Medulla oblongata (tissue), 1 donor: ENCODE data around the gene SEC61G.

ENCODE experiments used
- DNase-seq: peaks from one replicate; pipeline ENCODE4 v3.0.0-alpha.2; 2015; ENCODE audit errors: extremely low spot score

Gene SEC61G

DNA sequence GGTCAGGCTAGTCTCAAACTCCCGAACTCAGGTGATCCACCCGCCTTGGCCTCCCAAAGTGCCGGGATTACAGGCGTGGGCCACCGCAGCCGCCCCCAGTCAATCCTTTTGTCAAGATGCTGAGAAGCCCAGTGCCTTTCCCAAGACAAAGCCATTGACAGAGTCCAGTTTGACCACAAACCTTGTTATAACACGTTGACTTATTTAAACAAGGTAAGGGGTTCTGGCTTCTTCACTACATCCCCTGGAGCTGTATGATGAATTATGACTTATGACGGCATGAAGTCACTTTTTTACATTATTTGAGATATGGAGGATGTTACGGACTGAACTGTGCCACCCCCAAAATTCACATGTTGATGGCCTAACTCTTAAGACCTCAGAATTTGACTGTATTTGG, 5.8 kb upstream of the SEC61G start:
- no peak for DNase-seq

DNA sequence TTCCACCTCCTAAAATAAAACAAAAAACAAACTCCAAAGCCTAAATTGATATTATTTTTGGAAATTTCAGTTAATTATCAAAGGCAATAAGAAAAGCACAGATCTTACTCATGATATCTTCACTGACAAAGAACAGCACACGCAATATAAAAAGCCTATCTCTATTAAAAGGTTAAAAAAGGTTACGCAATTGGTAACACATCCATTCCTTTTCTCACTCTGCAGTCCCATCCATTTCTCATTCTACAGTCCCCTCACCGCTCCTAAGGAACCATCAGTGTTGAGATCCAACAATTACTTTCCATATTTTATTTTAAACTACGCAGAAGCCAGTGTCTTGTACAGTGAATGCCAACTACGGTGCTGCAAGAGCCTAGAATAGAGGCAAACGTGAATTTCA, 1.3 kb downstream of the SEC61G start:
- DNase-seq, result no peak

DNA sequence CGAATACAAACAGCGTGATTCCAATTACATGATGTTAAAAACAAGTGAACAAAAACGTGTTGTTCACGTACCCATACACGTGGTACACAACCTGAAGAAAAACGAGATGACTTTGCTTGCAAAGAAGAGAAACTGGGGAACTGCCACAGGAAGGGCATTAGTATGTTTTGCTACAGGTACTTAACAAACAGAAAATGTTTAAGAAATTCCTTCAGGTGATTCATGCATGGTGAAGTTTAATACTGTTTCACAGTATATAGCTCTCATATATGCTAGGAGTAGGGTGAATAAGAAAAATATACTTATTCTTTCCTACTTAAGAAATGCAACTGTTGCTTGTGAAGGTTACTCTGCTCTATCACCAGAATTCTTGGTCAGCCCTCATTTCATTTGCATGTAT, 9.8 kb downstream of the SEC61G start:
- DNase-seq, result no peak

DNA sequence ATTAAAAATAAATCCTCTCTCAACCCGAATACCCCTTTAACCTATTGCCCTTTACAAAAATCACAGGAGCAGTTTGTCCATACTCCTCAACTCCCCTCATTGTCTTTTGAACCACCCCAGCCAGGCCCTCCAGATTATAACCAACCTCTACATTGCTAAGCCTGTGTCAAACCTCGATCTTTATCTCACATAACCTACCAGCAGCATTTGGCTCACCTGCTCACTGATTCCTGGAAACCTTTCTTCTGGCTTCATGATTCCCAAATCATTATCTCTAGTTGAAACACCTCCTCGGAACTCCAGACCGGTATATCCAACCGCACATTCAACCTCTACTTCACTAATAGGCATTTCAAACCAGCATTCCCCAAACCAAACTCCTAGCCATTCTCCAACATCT, 11.8 kb downstream of the SEC61G start:
- no peak for DNase-seq

DNA sequence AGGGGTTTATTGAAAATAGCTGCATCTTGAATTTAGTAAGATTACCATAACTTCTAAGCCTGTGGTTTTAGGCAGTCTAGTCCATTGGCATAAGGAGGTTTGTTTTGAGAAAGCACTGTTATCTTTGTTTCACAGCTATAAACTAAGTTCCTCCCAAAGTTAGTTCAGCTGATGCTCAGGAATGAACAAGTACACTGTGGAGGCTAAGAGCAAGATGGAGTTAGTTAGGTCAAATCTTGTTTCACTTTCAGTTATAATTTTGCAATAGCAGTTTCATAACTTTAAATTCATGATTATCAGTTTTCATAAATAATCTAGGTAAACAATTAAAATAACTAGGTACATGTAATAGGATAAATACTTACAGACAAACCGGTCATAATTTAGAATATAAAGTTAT, 15.4 kb downstream of the SEC61G start:
- no peak for DNase-seq

DNA sequence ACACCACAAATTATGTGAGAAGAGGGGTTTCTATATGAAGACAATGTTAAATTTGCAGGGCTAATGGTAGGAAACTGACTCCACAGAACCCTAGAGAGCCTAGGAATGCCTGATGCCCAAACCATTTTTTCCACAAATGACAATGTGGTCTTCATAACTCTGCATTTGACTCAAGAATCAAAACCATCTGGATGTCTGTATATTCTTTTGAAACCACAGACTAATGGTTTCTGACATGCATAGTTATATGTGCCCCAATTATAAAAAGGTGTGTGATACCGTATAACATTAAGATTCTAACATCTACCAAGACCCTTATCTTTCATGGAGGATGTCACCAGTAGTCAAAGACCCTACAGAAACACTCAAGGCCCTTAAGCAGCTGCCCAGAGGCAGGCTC, 20.3 kb downstream of the SEC61G start:
- DNase-seq, result no peak

DNA sequence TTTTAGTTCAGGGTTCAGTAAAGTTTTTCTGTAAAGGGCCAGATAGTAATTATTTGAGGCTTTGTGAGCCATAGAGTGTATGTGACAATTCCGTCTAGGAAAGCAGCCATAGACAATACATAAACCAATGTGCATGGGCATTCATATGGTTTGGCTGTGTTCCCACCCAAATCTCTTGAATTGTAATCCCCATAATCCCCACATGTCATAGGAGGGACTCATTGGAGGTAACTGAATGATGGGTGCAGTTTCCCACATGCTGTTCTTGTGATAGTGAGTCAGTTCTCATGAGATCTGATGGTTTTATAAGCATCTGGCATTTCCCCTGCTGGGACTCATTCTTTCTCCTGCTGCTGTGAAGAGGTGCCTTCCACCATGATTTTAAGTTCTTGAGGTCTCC, 29.9 kb downstream of the SEC61G start:
- no peak for DNase-seq

DNA sequence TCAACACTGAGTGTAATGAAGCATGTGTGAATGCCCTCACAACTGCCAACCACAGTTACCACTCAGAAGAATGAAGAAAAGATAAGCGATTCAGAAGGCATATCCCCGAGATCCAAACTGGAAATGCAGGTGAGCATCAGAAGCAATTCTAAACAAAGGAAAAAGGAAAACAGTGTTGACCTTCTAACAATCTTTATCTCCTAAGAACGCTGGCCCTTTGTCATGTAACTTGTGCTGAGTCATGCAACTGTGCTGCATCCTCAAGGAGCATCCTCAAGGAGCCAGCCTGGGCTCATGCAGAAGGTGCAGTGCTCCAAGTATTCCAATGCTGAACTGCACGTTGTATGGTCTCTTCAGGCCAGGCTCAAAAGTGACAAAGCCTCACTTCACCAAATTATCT, 30.6 kb downstream of the SEC61G start:
- DNase-seq, result no peak

DNA sequence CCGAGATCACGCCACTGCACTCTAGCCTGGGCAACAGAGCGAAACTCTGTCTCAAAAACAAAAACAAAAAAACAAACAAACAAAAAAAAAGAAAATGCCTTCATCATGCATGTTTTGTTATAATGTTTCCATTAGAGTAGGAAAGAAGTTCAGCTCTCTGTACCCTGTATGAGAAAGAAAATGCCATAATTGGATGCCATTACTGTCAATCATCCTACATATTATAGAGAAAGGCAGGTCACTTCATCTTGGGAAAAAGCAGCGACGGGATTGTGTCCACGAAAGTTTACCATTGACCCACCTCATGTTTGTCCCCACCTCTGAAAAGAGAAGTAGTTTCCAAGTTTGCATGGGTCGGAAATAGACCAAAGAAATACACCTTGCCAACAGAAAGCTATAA, 33.8 kb downstream of the SEC61G start:
- no peak for DNase-seq

DNA sequence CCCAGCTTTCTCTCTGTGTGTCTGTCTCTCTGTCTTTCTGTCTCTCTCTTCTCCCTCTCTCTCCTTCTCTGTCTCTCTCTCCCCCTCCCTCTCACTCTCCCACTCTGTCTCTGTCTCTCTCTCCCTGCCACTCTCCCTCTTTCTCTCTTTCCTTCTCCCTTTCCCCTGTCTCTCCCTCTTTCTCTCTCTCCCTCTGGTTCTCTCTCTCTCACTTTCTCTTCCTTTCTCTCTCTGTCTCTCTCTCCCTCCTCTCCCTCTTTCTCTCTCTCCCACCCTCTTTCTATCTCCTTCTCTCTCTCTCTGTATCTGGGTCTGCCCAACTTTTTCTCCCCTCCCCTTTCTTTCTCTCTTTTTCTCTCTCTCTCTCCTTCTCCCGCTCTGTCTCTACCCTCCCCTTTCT, 36.5 kb downstream of the SEC61G start:
- DNase-seq, result no peak

DNA sequence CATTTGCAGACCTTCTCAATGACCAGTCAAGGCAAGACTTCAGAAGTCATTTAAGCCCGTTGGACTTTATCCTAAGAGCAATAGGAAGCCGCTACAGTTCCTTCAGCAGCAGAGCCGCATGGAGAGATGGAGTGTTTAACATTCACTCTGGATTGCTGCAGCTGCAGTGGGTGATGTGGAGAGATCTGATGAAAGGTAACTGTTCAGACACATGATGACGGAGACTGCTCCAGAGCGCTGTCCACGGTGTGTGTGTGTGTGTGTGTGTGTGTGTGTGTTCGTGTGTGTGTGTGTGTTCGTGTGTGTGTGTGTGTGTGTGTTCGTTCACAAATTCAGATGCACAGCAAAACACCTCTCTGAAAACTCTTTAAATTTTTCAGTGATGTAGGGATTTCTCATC, 37.0 kb downstream of the SEC61G start:
- no peak for DNase-seq

DNA sequence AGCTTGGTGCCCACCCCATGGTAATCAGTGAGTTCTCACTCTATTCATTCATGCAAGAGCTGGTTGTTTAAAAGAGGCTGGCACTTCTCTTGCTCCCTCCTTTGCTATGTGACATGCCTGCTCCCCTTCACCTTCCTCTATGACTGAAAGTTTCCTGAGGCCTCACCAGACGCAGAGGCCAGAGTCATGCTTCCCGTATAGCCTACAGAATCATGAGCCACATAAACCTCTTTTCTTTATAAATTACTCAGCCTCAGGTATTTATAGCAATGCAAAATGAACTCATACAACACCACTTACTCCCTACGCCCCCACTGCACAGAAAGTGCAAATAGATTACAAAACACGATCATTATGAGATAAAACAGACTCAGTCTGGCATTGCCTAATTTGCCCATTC, 39.0 kb downstream of the SEC61G start:
- DNase-seq, result no peak

DNA sequence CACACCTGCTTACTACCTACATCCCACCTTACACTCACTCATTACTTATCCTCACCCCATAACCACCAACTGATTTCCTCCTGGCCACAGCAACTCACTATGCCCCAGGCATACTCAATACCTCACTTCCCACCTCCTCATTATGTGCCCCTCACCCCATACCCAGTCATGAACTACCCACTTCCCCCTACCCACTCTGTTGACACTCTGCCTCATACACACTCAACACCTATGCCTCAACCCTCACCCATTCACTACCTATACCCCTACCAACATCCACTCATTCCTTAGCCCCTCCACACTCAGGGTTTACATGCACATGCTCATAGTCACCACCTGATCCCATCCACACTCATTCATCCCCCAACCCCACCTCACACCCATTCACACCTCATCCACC, 39.6 kb downstream of the SEC61G start:
- no peak for DNase-seq

DNA sequence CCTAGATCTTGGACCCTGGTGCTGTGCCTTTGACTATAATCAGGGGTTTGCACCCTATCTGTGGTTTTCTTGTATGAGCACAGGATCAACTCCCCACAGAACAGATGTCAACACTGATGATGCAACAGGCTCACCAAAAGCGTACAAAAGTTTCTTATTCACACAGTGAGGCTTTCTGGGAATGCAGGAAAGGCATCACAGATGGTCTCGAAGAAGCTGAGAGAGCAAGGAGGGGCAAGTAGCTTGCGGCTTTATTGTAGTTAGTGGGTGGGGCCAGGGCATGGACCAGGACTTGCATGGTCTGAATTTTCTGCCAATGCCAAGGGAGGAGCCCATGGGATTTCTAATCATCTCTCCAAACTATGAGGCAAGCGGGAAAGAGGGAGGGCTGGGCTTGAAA, 46.2 kb downstream of the SEC61G start:
- DNase-seq, result no peak

DNA sequence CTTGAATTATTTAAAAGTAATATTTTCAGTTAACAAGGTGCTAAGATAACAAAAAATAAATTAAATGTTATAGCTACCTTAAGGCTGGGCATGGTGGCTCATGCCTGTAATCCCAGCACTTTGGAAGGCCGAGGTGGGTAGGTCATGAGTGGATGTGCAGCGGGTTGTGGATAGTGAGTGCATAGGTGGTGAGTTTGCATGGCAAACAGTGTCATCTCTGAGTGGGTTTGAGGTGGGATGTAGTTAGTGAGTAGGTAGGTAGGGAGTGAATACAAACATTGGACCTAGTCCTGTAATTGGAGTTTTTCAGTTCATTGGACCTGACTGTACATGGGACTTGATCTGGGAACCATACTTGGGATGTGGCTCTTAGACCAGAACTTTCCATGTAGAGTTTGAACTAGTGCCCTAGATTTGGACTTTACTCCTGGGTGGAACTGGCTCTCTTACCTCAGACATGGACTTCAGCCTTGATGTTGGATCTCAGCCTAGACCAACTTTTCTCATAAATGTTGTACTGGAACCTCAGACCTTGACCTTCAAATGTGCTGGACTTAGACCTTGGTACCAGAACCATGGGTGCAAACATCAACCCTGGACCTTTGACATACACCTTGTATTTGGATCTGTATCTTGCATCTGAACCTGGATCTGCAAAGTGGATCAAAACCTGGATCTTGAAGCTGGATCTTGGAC, 47.0 kb downstream of the SEC61G start:
- no peak for DNase-seq

DNA sequence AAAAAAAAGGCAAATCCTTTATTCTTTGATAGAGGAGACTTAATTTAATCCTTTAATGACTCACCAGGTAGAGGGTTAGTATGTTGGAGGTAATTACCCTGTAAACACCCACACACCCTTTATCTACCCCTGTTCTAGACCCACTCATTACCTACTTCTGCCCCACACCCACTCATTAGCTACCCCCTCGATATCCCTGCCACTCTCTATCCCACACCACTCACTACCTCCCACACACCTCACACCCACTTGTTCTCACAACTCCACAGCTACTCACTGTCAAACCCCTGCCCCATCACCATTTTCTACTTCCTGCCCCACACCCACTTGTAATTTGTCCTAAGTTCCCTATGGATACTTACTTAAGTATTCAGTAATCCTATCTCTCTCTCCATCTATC, 49.7 kb downstream of the SEC61G start:
- DNase-seq, result no peak

DNA sequence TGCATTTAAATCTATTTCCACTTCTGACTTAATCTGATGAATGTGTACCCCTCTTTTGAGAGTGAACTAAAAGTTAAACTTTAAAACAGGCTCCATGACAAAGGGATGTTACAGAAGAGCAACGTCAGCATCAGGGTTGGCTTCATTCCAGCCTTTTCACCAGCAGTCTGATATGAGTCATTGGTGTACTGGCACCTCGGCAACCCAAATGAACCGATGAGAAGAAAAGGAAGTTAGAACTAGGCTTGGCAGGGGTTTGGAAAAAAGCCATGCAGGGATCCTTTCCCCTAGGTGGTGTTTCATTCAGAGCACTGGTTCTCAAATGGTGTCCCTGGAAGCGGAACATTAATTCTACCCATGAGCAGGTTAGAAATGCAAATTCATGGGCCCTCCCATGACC, 53.6 kb downstream of the SEC61G start:
- no peak for DNase-seq

DNA sequence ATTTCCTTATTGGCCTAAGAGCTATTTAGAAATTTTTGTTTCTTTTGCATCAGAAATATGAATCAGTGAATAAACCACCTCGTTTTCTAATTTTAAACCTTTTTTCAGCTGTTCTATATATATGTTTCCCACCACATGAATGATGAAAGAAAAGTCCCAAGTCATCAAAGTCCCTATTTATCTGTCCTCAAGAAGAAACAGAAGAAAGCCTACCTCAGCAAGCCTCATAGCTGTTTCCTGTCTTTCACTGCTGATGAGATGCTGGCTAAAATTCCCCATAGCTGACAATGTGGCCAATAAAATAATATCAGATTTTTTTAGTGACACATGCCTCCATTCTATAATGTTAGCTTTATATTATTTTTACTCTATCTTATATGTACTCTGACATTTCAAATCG, 54.2 kb downstream of the SEC61G start:
- DNase-seq, result no peak
